GM19240 (cell line): Measurements from ENCODE around the gene BSND.
A peak's percentile ranks its signal among the peaks of the same experiment; 100 is the strongest.
"Not testable (repeated sequence)": the region's sequence is repeated elsewhere in the genome, so short reads cannot be mapped to it uniquely, and the experiment has no call there.

Experiments
- DNase-seq: peaks from one replicate; pipeline ENCODE4 v3.0.0; 2011; ENCODE audit warnings: low spot score; ENCODE audit not compliant: insufficient read length

BSND gene

GRCh38 chr1:55015731-55016620 is 17.2 kb downstream of the BSND start:
- DNase-seq, result no peak

GRCh38 chr1:55018395-55018794 is 19.7 kb downstream of the BSND start:
- DNase-seq, result no peak

GRCh38 chr1:55021942-55022546 is 23.3 kb downstream of the BSND start:
- DNase-seq, result peak; percentile 77

GRCh38 chr1:55024163-55024562 is 25.4 kb downstream of the BSND start:
- not testable (repeated sequence) for DNase-seq

- not testable (repeated sequence) for DNase-seq
Observed at GRCh38 chr1:55026682-55027081, 27.9 kb downstream of the BSND start.

GRCh38 chr1:55031098-55031497 is 32.4 kb downstream of the BSND start:
- DNase-seq, result not testable (repeated sequence)

GRCh38 chr1:55033265-55033614 is 34.5 kb downstream of the BSND start:
- no peak for DNase-seq

- no peak for DNase-seq
Observed at GRCh38 chr1:55034476-55035133, 35.9 kb downstream of the BSND start.

GRCh38 chr1:55035904-55036303 is 37.2 kb downstream of the BSND start:
- DNase-seq, result no peak

GRCh38 chr1:55037733-55038551 is 39.2 kb downstream of the BSND start:
- DNase-seq, result no peak

GRCh38 chr1:55038552-55038838 is 39.8 kb downstream of the BSND start:
- no peak for DNase-seq

GRCh38 chr1:55038974-55039341 is 40.2 kb downstream of the BSND start:
- no peak for DNase-seq

- no peak for DNase-seq
Observed at GRCh38 chr1:55039342-55040082, 40.8 kb downstream of the BSND start, which contains the start of gene PCSK9. PCSK9 (plus strand) TSS chr1:55039548; CDS start chr1:55039838, 290 bp downstream.

- no peak for DNase-seq
Observed at GRCh38 chr1:55040083-55040932, 41.6 kb downstream of the BSND start.

GRCh38 chr1:55040933-55041494 is 42.3 kb downstream of the BSND start:
- no peak for DNase-seq

- DNase-seq, result no peak
Observed at GRCh38 chr1:55041613-55042012, 42.9 kb downstream of the BSND start.

GRCh38 chr1:55043011-55043410 is 44.3 kb downstream of the BSND start:
- DNase-seq, result no peak

GRCh38 chr1:55043726-55044125 is 45.0 kb downstream of the BSND start:
- no peak for DNase-seq

- no peak for DNase-seq
Observed at GRCh38 chr1:55044617-55045397, 46.1 kb downstream of the BSND start.
